ENCODE measurements around the gene RIBC2.
"Not testable (repeated sequence)": the region's sequence is repeated elsewhere in the genome, so short reads cannot be mapped to it uniquely, and the experiment has no call there.

Gene RIBC2, protein sequence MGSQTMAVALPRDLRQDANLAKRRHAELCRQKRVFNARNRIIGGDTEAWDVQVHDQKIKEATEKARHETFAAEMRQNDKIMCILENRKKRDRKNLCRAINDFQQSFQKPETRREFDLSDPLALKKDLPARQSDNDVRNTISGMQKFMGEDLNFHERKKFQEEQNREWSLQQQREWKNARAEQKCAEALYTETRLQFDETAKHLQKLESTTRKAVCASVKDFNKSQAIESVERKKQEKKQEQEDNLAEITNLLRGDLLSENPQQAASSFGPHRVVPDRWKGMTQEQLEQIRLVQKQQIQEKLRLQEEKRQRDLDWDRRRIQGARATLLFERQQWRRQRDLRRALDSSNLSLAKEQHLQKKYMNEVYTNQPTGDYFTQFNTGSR

GRCh38 chr22:45413368-45414211 is at the start of gene RIBC2, which contains the start of gene SMC1B:
Gene RIBC2 (plus strand): TSS chr22:45413693. CDS start chr22:45413887, 194 bp downstream.
Gene SMC1B (minus strand): TSS chr22:45413599. CDS start chr22:45413567, 32 bp downstream.
- DNase-seq = peak; percentile 82

DNA sequence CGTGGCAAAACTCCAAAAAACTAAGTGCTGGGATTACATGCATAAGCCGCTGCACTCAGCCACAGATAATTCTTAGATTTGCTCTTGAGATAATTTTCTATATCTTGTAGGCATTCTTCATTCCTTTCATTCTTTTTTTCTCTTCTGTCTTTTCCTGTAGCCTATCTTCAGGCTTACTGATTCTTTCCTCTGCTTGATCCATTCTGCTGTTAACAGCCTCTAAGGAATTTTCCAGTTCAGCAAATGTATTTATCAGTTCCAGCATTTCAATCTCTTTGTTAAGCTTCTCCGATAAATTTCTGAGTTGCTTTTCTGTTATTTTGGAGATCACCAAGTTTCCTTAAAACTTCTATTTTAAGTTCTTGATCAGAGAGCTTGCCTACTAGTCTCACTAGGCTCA is 46.8 kb upstream of the RIBC2 start:
- no peak for DNase-seq

GRCh38 chr22:45373592-45373991 is 39.9 kb upstream of the RIBC2 start:
- DNase-seq = not testable (repeated sequence)

DNA sequence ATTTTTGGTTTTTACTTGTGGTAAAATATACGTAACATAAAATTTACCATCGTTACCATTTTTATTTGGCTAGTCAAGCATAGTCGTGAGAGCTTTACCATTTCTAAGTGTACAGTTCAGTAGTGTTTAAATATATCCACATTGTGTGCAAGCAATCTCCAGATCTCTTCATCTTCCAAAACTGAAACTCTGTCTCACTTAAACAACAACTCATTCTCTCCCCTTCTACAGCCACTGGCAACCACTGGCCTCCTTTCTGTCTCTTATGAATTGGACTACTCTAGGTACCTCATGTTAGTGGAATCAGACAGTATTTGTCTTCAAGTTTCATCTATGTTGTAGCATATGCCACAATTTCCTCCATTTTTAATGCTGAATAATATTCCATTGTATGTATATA is 37.5 kb upstream of the RIBC2 start:
- DNase-seq = no peak

DNA sequence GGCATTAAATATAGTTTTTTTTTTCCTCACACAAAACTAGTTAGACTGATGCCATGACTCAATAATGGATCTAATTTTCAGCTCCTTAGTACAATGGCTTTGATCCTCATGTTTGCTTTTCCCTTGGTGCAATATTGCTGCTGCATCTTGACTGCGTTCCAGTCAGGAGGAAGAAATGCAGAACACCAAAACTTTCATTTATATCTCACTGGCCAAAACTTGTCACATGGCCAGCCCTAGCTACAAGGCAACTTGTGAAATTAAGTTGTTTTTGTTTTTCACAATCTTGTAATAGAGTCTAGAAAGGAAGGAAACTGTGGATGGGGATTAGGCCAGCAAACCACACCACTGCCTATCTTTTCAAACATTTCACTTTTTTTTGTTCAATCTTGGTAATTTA is 36.8 kb upstream of the RIBC2 start:
- DNase-seq = no peak

DNA sequence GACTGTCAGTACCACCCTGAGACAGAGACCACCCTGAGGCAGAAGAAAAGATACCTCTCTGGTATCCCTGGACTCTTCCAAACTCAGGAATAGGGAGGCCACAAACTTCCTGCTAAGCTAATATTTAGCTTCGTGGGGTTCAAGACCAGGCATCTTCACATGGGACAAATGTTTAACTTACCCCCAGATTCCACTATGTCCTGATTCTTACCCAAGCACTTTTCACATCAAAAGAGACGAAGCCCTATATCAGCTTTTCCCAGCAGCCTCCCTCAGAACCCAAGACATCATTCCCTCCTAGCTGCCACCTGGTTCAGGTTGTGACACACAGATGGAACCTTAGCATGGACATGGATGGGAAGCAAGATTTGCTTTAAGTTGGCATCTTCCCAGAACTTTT is 32.1 kb upstream of the RIBC2 start:
- DNase-seq = no peak

- DNase-seq = no peak
Measured at GRCh38 chr22:45389546-45389945, 23.9 kb upstream of the RIBC2 start.

DNA sequence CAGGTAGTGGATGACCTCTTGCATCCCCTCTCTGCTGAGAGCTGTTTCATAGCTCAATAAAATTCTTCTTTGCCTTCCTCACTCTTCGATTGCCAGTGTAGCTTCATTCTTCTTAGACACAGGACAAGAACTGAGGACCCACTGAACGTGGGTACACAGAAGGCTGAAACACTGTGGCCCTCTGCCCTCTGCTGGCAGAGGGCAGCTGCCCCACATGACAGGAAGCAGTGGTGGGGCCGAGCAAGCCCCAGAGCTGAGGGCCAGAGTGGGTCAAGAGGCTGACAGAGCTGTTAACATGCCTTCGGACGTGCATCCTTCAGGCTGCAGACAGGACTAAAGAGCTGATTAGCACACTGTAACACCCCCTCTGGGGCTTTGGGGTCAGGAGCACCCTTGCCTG is 15.7 kb upstream of the RIBC2 start:
- DNase-seq = no peak

DNA sequence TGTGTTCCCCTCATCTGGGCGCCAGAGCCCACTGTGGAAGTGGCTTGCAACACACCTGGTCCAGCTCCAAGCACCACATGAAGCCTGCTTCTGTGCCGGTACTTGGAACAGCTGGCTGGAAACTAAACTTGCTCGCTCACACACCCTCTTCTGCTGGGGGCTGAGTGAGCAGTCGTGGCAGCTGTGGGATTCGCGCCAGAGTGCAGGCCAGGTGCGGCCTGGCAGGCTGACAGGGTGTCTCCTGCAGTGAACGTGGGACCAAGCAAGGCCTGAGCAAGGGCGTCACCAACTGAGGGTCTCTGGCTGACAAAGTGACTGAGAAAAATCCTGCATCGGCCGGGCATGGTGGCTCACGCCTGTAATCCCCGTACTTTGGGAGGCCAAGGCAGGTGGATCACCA is 15.3 kb upstream of the RIBC2 start:
- no peak for DNase-seq

DNA sequence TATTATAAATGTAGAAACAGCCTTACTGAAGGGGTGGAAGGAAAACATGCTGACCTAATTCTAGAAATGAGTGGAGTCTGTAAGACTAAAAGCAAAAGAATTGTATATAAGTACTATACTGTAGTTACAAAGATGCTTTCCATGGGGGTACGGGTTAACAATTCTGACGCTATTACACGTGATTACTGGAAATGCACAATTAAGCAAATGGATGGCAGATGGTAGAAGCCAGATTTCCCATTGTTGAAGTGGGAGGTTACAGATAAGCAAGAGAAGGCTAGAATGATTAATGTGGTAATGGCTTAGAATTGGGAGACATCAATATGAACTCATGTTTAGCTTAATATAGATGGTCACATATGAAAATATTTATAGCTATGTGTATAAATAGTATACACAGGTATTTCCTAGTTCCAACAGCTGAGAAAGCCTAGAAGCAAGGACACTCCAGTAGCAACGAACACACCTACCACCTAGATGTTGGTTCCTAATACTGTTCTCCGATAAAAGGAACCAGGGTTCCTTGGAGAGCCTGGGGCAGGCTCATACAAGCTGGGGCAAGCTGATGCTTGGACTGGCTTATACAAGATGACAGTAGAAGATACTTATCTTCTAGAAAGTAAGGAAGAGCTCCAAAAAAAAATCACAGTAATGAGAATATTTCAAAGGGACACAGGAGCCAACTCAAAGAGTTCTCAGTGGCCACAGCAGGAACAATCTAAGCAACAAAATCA is 13.6 kb upstream of the RIBC2 start:
- no peak for DNase-seq

DNA sequence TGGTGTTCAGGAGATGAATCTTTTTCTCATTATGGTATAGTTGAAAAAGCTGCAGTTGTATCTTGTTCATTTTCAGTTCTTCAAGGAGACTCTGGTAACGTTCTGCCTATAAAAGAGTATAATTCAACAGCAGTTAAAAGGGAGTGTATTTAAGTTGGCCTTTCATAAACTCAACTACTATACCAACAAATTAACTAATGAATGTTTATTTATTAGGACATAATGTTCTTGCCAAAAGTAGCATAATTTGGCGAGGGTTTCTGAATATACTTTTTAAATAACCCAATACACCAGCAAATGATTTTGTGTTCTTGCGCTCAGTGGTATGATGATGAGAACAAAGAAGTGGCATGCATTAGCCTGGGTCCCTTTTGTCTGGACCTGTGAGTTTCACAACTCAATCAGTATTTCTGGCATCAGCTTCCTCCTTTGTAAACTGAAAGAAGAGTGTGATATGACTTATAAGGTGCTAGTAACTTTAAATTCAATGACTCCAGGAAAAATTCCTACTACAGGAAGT is 11.0 kb upstream of the RIBC2 start:
- no peak for DNase-seq

- DNase-seq = no peak
Measured at GRCh38 chr22:45407793-45408192, 5.7 kb upstream of the RIBC2 start.

GRCh38 chr22:45413013-45413367 is 503 bp upstream of the RIBC2 start:
- DNase-seq = no peak

DNA sequence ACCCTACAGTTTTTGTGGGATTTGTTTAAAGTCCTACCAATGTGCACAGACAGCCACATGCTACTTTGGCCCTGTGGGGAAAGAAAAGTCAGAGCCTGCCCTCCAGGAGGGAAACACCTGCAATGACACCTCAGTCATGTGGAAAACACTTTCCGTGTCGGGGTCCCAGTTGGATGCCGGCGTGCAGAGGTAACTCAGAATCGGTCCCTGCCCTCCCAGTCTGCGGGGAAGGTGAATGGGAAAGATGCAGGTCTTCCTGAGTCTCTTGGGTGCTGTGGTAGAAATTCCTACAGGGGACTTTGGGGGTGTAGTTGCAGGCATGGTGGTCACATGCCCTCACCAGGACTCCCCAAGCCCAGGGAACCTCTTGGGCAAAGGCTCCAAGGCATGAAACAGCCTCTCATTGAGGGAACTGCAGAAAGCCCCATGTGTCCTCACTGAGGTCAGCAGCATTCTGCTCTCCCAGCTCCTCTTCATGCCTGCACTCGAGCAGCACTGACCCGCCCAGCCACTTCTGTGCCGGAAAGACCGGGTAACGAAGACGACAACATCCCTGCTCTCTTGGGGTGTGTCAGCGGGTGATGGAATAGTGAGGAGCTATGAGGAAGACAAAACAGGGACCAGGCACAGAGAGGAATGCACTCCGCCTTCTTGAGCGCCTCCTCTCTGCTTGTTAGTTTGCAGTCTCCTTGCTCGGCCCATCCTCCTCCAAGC is 4.7 kb downstream of the RIBC2 start:
- no peak for DNase-seq

DNA sequence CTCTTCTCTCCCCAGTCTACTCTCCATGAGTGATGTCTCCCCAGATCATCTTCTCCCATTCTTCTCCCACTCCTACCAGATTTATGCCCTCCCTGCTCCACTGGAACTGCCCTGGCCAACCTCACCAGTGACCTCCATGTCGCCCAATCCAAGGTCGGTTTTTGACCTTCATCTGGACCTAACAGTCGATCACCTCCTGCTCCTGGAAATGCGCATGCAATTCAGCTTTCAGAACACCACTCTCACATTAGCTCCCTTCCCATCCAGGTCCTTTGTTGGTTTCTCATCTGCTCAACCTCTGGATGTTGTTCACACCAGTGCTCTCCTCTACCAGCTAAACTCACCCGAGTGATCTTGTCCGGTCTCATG is 5.3 kb downstream of the RIBC2 start:
- DNase-seq = no peak

- no peak for DNase-seq
Measured at GRCh38 chr22:45420011-45420410, 6.5 kb downstream of the RIBC2 start.

GRCh38 chr22:45420539-45420938 is 7.0 kb downstream of the RIBC2 start:
- DNase-seq = no peak

DNA sequence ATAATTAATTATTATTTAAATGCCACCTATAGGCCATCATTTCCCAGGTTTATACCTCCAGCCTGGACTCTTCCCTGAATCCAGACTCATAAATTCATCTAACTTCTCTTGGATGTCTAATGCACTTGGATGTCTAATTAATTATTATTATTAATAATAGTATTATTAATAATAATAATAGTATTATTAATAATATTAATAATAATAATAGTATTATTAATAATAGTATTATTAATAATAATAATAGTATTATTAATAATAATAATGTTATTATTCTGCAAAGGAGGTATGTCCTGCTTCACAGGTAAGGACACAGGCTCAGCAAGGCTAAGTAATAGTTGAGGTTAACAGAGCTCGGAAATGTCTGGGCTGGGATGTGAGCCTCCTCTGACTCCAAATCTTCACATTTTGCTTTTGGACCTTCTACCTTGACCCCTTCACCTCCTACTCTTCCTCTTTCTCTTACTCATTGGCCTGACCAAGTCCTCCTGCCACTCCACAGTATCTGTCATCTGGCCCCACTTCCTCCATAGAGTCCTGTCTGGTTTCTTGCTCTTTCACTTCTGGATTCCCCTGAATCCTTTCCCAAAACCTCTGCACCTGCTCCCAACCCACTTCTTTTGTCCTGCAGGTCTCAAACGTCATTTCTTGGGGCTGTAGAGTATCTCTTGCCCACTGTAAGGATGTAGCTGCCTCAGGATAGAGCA is 8.0 kb downstream of the RIBC2 start:
- DNase-seq = no peak

DNA sequence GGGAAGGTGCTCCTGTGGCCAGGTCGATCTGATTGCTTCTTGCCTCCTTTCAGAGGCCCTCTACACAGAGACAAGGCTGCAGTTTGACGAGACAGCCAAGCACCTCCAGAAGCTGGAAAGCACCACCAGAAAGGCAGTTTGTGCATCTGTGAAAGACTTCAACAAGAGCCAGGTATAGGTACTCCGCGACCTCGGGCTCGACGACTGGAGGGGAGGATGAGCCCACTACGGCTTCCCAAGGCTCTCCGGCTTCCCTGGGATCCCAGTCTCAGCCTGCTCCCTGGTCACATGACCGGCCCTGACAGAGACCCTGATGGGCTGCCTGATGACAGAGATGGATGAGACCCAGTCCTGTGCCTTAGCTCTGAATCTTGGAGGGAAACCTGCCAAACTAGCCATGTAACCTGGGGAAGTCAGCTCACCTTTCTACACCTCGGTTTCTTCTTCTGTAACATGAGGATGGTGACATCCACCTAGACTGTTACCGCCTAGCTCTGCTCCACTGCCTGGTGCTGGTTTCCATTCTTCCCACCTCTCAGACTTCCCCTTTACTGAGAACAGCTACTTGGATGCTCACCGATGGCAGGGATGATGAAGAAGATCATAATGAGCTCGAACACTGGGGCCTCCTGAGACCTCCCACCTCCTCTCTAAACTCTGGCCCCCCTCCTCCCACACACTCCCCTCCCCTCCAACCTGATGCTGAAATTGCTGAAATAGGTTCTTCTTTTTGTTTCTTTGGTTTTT is 8.9 kb downstream of the RIBC2 start:
- no peak for DNase-seq

DNA sequence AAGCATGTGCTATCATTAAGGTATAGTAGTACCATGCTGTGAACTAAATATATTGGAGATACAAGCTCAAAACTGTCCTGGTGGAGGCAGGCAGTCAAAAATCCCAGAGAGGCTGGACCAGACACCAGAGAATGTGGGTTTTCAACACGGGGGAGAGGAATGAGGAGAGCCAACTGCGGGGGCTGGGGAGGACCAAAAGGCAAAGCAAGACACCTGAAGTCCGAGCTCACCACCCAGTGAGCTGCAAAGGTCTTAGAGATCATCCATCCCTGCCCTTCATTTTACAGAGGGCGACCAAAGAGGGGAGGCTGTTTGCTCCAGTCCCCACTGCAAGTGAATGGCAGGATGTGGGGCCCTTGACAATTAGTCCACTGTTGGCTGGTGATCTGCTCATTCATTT is 10.0 kb downstream of the RIBC2 start:
- no peak for DNase-seq

GRCh38 chr22:45424241-45424731 is 10.8 kb downstream of the RIBC2 start:
- DNase-seq = no peak
